NCI-H748 (cell line): Measurements from ENCODE around the gene CD44.
A peak's percentile ranks its signal among the peaks of the same experiment; 100 is the strongest.

Source experiments
- DNase-seq: peaks from one replicate; lab custom pipeline; 2025; ENCODE audit not compliant: unreplicated experiment; lab: John Stamatoyannopoulos, UW

Gene CD44

GRCh38 chr11:35173616-35174566 is 34.9 kb downstream of the CD44 start:
- DNase-seq: peak; percentile 43

- DNase-seq: no peak
Measured at GRCh38 chr11:35174666-35175065, 35.7 kb downstream of the CD44 start.

DNA sequence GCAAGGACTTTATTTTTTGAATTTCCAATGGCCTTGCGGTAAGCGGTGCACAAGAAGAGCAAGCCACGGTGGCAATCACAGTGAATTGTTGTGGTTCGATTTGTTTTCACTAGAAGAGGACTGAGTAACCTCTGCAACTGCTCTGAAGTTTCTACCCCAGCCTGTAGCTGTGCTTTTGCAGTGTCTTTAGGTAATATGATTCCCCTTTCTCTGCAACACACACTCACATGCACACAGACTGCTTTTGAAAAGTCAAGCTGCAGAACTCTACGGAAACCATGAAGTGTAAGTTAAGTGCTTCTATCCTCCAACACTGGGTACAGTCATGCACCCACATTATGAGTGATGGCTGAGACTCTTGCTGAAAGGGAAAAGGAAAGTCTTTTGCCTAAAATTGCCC is 38.4 kb downstream of the CD44 start:
- DNase-seq: no peak

DNA sequence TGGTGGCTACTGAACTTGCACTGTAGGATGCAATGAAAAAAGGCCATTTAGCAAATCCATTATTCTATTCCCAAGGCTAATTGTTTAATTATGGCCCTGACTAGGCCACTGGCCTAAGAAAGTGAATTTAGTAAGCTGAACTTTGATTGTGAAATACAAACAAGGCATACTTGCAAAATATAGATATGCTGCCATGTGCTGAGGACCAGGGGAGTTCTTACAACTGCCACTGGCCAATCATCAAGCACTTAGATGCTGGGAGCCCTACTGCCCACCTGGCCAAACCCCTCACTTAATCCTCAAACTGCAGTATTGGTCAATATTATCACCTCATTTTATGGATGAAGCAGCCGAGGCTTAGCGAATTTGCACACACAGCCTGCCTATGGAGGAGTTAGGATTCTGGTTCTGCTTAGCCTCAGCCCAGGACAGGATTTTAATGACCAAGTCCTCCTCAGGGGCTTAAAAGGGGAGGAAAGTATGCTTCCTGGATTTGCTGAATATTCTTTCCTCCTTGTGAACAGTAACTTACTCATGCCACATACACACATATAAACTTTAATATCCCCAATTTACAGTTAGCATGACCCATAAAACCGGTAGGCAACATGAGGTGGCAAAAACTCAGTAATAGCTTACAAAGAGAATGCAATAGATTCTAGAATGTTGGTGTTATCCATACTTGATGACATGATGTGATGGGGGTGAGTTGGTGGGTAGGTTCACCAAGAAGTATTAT is 39.3 kb downstream of the CD44 start:
- no peak for DNase-seq

- no peak for DNase-seq
Measured at GRCh38 chr11:35178873-35179272, 39.9 kb downstream of the CD44 start.

DNA sequence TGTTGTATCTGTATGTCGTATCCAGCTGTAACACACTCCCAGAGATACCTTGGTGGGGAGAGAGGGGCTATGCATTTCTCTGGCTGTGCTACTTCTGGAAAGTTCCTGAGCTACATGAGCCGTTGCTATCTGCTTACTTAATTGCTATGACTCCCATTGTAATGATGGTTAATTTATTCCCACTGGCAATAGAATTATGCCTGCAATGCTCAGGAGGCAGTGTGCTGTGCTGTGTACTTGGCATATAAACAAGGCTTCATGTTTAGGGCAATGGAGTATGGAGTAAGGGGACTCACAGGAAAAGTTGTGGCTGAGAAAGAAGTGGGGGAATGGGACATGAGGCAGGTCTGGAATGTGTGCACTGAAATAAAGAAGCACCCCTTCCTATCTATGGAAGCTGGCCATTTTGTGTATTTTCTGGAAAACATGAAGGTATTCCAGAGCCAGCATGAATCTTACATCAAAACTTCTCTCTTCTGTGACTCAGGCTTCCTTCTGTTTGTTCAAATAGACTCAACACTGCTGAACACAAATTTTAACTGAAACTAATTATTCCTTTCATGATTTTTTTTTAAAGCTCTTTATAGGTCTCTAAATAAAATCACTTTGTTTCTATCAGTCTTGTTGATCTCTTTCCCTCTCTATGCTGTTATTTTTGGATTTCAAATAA is 40.6 kb downstream of the CD44 start:
- DNase-seq: no peak

DNA sequence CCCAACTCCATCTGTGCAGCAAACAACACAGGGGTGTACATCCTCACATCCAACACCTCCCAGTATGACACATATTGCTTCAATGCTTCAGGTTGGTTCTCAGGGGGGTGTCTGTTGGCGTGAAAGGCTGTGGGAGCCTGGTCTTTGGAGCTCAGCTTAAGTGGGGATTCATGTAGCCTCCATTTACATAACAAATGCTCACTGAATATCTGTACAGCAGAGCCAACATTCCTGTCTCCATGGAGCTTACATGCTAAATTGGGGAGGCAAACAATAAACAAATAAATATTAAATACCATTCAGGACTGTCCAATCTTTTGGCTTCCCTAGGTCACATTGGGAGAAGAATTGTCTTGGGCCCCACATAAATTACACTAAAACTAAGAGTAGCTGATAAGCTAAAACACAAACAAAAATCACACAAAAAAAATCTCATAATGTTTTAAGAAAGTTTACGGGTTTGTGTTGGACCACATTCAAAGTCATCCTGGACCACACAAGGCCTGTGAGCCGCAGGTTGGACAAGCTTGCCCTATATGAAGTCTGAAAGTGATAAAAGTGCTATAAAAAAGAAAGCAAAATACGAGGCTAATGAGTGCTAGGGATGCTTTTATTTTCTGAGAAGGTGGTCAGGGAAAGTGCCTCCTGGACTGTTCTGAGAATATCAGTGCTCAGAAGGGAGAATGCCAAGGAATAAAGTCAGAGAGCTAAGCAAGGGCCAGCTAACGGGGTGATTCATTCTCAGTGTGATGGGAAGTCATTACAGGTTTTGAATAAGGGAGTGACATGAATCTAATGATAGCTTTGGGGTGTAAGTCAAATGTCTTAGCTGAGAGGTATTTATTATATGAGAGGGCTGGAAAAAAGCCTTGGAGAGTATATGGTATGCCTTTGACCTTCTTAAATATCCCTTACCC is 41.6 kb downstream of the CD44 start:
- DNase-seq: no peak

DNA sequence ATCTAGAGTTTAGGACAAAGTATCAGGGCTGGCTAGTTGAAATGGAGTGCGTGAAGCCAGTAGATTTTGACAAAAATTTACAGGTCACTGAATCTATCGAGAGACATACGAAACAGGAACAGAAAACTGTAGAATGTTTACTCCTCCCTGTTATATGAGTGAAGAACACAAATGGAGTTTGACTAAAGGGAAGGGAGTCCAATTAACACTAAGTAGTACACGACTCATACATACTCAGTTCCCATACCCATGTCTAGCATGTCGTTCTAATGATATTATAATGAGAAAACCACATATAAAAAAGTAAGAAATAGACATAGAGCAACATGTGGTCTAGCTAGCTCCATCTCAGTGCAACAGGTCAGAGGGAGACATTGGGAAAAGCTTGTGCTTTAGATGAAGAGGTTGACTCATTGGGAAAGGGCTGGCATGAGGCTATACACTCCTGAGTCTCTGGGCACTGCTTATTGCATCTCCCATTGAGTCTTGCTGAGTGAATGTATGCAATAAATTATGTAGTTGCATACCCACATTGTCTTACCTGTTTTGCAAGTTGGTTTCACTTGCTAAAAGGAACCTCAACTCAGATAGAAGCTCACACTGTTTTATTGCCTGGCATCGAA is 43.5 kb downstream of the CD44 start:
- DNase-seq: no peak

DNA sequence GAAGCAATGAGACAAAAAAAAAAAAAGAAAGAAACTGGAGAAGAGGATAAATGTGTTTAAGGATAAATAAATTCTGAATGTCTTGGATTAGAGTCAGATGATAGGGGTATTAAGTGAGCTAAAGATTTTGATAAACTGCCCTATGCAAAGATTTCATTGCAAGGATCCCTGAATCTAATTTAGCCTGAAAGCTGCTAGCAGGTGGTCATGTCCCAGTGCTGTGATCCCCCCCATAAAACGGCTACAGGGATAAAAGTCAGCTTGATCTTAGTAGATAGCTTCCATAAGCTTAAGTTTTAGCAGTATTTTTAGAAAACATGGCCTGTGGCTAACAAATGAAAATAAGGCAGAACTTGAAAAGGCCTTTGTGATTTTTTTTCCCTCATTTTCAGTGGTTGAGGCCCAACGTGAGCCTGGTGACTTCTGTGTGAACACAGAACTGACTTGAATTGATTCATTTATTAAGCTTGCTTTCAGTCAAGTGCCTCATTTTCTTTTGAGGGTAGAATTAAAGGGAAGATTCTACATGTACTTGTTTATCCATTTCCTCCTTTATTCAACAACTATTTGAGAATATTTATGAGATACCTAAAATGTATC is 44.5 kb downstream of the CD44 start:
- no peak for DNase-seq

DNA sequence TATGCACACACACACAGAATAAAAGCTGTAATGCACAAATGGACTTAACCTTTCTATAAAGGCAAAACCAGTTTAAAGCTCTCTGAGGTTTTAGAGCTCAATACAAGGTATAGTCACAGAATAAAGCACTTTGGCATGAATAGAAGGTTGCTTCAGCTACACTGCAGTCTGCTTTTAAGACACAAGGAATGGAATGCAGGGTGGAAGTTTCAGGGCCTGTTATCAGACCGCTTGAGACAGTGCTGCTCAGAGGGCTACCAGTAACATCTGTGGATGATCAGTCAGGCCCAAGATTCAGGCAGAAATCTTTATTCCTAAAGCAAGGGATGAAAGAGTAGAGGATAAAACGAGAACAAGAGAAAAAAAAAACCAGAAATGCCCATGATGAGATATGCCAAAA is 46.7 kb downstream of the CD44 start:
- DNase-seq: no peak

DNA sequence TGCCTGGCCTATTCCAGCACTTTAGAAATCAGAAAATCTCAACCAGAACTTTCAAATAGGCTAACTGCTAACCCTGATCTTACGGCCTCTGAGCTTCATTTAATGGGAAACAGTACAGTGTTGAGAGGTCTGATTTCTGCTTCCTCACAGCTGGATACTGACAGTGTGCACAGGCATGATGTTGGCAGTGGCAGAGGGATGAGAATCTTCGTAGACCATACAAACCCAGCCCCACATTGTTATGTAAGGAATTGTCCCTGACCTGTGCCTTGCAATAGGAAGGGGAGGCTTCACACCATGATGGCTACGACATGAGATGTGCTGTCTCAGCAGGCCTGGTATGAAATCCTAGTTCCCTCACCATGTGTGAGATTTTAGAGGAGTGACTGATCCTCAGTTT is 49.0 kb downstream of the CD44 start:
- no peak for DNase-seq

DNA sequence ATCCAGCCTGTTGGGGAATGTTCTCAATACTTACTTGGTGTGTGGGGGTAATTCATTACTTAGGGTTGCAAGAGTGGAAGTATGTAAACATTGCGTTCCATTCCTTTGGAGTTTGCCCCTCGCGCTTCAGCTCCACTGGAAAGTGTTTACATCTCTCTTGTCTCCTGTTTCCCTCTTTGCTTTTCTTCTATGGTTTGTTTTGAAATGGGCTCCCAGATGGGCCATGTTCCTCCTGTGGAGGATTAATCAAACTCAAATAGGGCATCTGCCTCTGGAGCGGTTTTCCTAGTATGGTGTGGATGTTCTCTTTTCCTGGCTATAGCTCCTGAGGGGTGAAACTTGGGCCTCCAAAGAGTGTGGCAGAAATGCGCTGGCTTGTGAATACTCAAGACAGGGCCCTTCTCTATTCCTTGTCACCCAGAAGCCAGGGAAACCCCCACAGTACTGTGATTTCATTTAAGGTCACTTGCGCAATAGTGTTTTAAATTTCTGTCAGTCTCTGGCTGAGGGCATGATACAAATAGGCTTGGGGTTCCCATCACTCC is 51.9 kb downstream of the CD44 start:
- no peak for DNase-seq

DNA sequence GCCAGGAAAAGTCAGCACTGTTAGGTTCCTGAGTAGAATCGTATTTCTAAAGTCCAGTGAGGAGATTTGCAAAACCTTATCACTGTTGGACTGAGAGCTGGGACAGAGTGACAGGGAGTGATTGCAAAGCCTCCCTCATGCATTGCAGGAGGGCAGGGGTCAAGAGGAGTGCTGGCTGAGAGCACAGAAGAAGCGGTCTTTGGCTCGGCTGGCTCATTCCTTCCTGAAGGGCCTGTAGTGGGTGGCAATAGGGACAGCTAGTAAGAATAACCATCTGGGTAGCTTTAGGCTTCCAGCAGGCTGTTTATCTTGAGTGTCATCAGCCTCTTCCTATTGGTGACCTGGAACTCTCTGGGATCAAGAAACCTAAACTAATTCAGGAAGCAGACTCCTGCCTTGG is 53.4 kb downstream of the CD44 start:
- no peak for DNase-seq

GRCh38 chr11:35193767-35194166 is 54.8 kb downstream of the CD44 start:
- DNase-seq: no peak

GRCh38 chr11:35197292-35197691 is 58.3 kb downstream of the CD44 start:
- DNase-seq: no peak

GRCh38 chr11:35200811-35201341 is 61.9 kb downstream of the CD44 start:
- DNase-seq: no peak

GRCh38 chr11:35204614-35205013 is 65.6 kb downstream of the CD44 start:
- DNase-seq: no peak

- DNase-seq: no peak
Measured at GRCh38 chr11:35206616-35207015, 67.6 kb downstream of the CD44 start.
